Caco-2 (cell line): ENCODE results near the gene SLX4IP. TPM values are rescaled to one million over a fixed set of nuclear protein-coding genes. Genes with fewer than 3 reads are reported as not detected.
A peak's percentile ranks its signal among the peaks of the same experiment; 100 is the strongest.

Experiments
- BruUV-seq: library from RNA; stranded (reverse); fragments of 400-500 nt; replicated peaks from 2 replicates; lab custom pipeline; 2021; lab: Mats Ljungman, UMichigan
- CTCF ChIA-PET: fragments of 300-600 bp; sonication (Branson Sonifier 250); formaldehyde crosslinking; loops from one replicate; lab custom pipeline; 2022; ENCODE audit warnings: antibody characterized with exemption; lab: Charles Lee
- POLR2A ChIA-PET: fragments of 300-600 bp; sonication (Branson Sonifier 250); formaldehyde crosslinking; loops from one replicate; lab custom pipeline; 2022; ENCODE audit warnings: antibody characterized with exemption; lab: Charles Lee
- DNase-seq, 2 experiments: peaks; one replicate each; pipeline versions ENCODE4 v3.0.0 to v3.0.0-alpha.2; 2020 to 2022
- H3K27me3 ChIP-seq: replicated peaks from 2 replicates; pipeline ENCODE4 v1.6.0; 2011; ENCODE audit warnings: low read length; ENCODE audit not compliant: control insufficient read depth, insufficient read depth
- H3K36me3 ChIP-seq: 2 replicates; pipeline ENCODE4 v1.5.1; 2011; ENCODE audit warnings: low read length; ENCODE audit not compliant: control insufficient read depth, insufficient read depth
- H3K4me1 ChIP-seq: fragments of 250-450 bp; sonication (Bioruptor Pico); 2 replicates; pipeline ENCODE4 v1.5.1; 2020; ENCODE audit warnings: mild to moderate bottlenecking
- H3K4me3 ChIP-seq: 2 replicates; pipeline ENCODE4 v1.5.1; 2011; ENCODE audit warnings: low read depth, mild to moderate bottlenecking, control low read depth, low read length
- H3K9me3 ChIP-seq: fragments of 250-450 bp; sonication (Bioruptor Pico); 2 replicates; pipeline ENCODE4 v1.5.1; 2020; ENCODE audit warnings: mild to moderate bottlenecking, moderate library complexity
- H3K27ac Mint-ChIP-seq: one replicate; pipeline ENCODE4 v1.8.0; 2022; ENCODE audit warnings: mixed read lengths; ENCODE audit not compliant: unreplicated experiment
- H3K27me3 Mint-ChIP-seq: one replicate; pipeline ENCODE4 v1.8.0; 2022; ENCODE audit warnings: mixed read lengths; ENCODE audit not compliant: insufficient read depth, unreplicated experiment
- H3K36me3 Mint-ChIP-seq: one replicate; pipeline ENCODE4 v1.8.0; 2022; ENCODE audit warnings: mild to moderate bottlenecking, mixed read lengths; ENCODE audit not compliant: insufficient read depth, unreplicated experiment
- H3K4me1 Mint-ChIP-seq: one replicate; pipeline ENCODE4 v1.8.0; 2022; ENCODE audit warnings: low read depth, mixed read lengths; ENCODE audit not compliant: unreplicated experiment
- H3K4me3 Mint-ChIP-seq: one replicate; pipeline ENCODE4 v1.8.0; 2022; ENCODE audit warnings: mild to moderate bottlenecking, moderate library complexity, mixed read lengths; ENCODE audit not compliant: unreplicated experiment
- H3K9me3 Mint-ChIP-seq: one replicate; pipeline ENCODE4 v1.8.0; 2022; ENCODE audit warnings: mixed read lengths; ENCODE audit not compliant: unreplicated experiment
- intact Hi-C: fragments of 100-400 bp; cut with micrococcal nuclease; formaldehyde crosslinking; loops from one replicate; pipeline ENCODE4 v1.10.0; 2022; ENCODE audit not compliant: unreplicated experiment
- total RNA-seq: library from RNA; stranded (reverse); gene quantifications from 2 replicates; pipeline ENCODE4 v1.2.3, GENCODE V29; 2022
- TF ChIP-seq, protein P1 (sequence below), 2 experiments: fragments of 200-600 bp in 1 of 2; IDR thresholded peaks; 1 replicate in 1 of 2; 2 replicates in 1 of 2; pipeline versions ENCODE4 v1.5.1 to v1.8.0; 2011 to 2022; ENCODE audit warnings: antibody characterized with exemption in 1 of 2, control low read depth in 1 of 2, inconsistent platforms in 1 of 2, low read depth in 1 of 2, low read length in 1 of 2, mild to moderate bottlenecking in 1 of 2, moderate library complexity in 1 of 2; ENCODE audit not compliant: insufficient read depth in 1 of 2, severe bottlenecking in 1 of 2, unreplicated experiment in 1 of 2

SLX4IP gene
- total RNA-seq, 1 experiment from 2014 or later, result 8.5 TPM

DNA sequence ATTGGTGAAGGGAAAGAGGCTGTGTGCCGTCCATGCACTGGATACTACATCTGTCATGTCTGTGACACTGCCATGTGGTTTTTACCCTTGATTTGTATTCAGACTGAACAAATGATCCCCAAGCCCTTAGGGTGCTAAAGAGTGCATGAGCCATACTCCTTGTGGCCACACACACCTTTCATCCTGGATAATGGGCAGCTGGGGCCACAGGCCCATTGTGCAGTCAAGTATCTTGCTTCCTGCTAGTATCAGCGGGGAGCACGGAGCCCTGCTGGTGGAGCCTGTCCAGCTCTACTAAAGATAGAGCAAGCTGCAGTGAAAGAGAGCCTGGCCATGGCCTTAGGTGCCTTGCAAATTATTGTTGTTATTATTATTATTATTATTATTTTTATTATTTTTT, 75.1 kb downstream of the SLX4IP start:
- no peaks in the 10 kb centered on the region for H3K27me3 Mint-ChIP-seq
- Histone ChIP-seq H3K9me3 (no peaks in the 10 kb centered on the region), H3K36me3 (no peaks in the 10 kb centered on the region), H3K27me3 (no peaks in the 10 kb centered on the region), H3K4me1 (peaks cover 13% of the 10 kb centered on the region), H3K4me3 (no peak overlapping the region)
- peaks cover 9% of the 10 kb centered on the region for H3K4me1 Mint-ChIP-seq
- TF ChIP-seq, protein P1, sequence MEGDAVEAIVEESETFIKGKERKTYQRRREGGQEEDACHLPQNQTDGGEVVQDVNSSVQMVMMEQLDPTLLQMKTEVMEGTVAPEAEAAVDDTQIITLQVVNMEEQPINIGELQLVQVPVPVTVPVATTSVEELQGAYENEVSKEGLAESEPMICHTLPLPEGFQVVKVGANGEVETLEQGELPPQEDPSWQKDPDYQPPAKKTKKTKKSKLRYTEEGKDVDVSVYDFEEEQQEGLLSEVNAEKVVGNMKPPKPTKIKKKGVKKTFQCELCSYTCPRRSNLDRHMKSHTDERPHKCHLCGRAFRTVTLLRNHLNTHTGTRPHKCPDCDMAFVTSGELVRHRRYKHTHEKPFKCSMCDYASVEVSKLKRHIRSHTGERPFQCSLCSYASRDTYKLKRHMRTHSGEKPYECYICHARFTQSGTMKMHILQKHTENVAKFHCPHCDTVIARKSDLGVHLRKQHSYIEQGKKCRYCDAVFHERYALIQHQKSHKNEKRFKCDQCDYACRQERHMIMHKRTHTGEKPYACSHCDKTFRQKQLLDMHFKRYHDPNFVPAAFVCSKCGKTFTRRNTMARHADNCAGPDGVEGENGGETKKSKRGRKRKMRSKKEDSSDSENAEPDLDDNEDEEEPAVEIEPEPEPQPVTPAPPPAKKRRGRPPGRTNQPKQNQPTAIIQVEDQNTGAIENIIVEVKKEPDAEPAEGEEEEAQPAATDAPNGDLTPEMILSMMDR (IDR thresholded peaks at IDR 0.05; ENCODE audit: insufficient read depth in 1 of 2, low read depth in 1 of 2, low read length in 1 of 2, severe bottlenecking in 1 of 2, unreplicated experiment in 1 of 2), result no peak
- no TSS peak for BruUV-seq
- ChIA-PET POLR2A (no interaction called here), CTCF (no interaction called here)
- intact Hi-C loops, result no loop called here
- peaks cover 5% of the 10 kb centered on the region for H3K36me3 Mint-ChIP-seq
- DNase-seq, result no peak
- no peak overlapping the region for H3K27ac Mint-ChIP-seq
- H3K9me3 Mint-ChIP-seq, result no peaks in the 10 kb centered on the region
- no peak overlapping the region for H3K4me3 Mint-ChIP-seq

DNA sequence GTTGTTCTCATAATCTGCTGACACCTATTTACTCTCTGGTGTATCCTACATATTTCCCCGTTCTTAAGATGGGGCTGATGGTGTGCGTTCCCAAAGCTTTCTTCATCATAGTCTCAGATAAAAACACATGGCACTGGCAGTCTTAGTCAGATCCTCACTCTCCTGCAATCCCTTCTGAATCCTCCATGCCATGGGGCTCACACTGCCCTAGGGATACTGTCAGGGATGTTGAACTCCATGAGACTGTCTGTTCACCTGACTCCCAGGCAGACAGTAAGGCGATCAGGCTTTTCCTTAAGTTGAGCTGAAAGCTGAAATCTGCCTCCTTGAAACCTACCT, 76.0 kb downstream of the SLX4IP start:
- TSS peak; percentile 95 for BruUV-seq
- H3K36me3 ChIP-seq, result no peaks in the 10 kb centered on the region
- H3K4me3 ChIP-seq, result no peak overlapping the region
- H3K27ac Mint-ChIP-seq, result peak overlapping the region; percentile 74
- no peaks in the 10 kb centered on the region for H3K9me3 Mint-ChIP-seq
- ChIA-PET CTCF (interaction anchor here (1.2 kb wide), 1 partner anchor 25 kb away, joined by 5 read pairs; no protein-coding TSS in a partner anchor), POLR2A (no interaction called here)
- H3K9me3 ChIP-seq, result no peaks in the 10 kb centered on the region
- H3K27me3 ChIP-seq, result no peaks in the 10 kb centered on the region
- no peaks in the 10 kb centered on the region for H3K27me3 Mint-ChIP-seq
- peaks cover 5% of the 10 kb centered on the region for H3K36me3 Mint-ChIP-seq
- peak overlapping the region; percentile 54 for H3K4me3 Mint-ChIP-seq
- intact Hi-C loops, result loop anchor here (1.0 kb wide), 1 partner anchor 77 kb away; the partner anchor contains the start of gene MKKS
- DNase-seq, result peak in 1 of 2 experiments; percentile 10
- peaks cover 9% of the 10 kb centered on the region for H3K4me1 Mint-ChIP-seq
- peaks cover 13% of the 10 kb centered on the region for H3K4me1 ChIP-seq
- TF ChIP-seq, protein P1 (IDR thresholded peaks at IDR 0.05; ENCODE audit: insufficient read depth in 1 of 2, low read depth in 1 of 2, low read length in 1 of 2, severe bottlenecking in 1 of 2, unreplicated experiment in 1 of 2), result no peak

DNA sequence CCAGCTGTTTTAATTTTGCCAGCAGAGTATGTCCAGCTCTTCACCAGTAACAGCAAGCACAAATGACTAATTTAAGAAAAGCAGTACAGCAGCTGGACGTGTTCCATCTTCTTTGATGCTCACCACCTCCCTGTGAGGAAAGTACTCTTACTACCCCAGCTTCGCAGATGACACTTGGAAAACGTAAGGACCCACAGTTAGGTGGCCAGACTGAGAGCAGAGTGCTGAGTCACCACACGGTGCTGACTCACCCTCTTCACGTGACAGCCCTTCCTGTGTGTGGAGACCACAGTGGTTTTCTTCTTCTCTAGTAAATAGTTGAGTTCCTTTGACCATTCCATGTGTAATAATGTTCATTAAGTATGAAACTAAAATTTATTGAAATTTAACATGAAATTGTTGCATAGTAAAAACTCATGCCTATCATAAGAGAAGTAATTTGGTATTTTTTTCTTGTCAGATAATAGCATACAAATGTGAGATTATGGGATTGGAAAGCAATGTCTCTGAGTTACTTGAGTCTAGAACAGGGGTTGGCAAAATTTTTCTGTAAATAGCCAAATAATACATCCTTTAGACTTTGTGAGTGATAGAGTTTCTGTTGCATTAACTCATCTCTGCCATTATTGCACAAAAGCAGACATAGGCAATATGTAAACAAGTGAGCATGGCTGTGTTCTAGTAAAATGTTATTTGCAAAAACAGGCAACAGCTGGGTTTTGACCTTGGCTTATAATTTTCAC, 76.6 kb downstream of the SLX4IP start:
- intact Hi-C loops, result loop anchor here (1.0 kb wide), 1 partner anchor 77 kb away; the partner anchor contains the start of gene MKKS

More for the DNA sequence above, 76.6 kb downstream of the SLX4IP start:
- no peaks in the 10 kb centered on the region for H3K27me3 ChIP-seq
- no peaks in the 10 kb centered on the region for H3K36me3 ChIP-seq
- no peaks in the 10 kb centered on the region for H3K9me3 Mint-ChIP-seq
- H3K36me3 Mint-ChIP-seq, result peaks cover 5% of the 10 kb centered on the region
- peak overlapping the region; percentile 74 for H3K27ac Mint-ChIP-seq
- H3K4me3 ChIP-seq, result no peak overlapping the region
- CTCF ChIA-PET, result interaction anchor here (1.2 kb wide), 1 partner anchor 25 kb away, joined by 5 read pairs; no protein-coding TSS in a partner anchor
- DNase-seq, result peak; percentile 59 to 75
- POLR2A ChIA-PET, result no interaction called here
- peak overlapping the region; percentile 54 for H3K4me3 Mint-ChIP-seq
- TF ChIP-seq, protein P1 (IDR thresholded peaks at IDR 0.05; ENCODE audit: insufficient read depth in 1 of 2, low read depth in 1 of 2, low read length in 1 of 2, severe bottlenecking in 1 of 2, unreplicated experiment in 1 of 2), result no peak
- H3K9me3 ChIP-seq, result no peaks in the 10 kb centered on the region
- BruUV-seq, result no TSS peak
- H3K27me3 Mint-ChIP-seq, result no peaks in the 10 kb centered on the region
- H3K4me1 ChIP-seq, result peaks cover 13% of the 10 kb centered on the region
- peaks cover 9% of the 10 kb centered on the region for H3K4me1 Mint-ChIP-seq
